ENCODE measurements around the gene SLC9A3.

DNA sequence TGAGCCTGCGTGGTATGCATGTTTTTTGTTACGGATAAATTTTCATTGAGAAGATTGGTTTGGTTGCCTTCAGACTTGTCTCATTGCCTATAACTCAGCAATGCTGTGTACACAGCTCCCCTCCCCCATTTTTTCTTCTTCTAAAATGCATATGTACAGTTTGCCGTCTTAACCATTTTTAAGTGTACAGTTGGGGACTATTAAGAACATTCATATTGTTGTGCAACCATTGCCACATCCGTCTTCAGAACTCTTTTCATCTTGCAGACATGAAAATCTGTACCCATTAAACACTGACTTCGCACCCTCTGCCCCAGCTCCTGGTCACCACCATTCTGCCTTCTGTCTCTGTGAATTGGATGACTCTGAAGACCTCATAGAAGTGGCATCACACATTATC is 75.1 kb downstream of the SLC9A3 start:
- TF ChIP-seq, protein P1, sequence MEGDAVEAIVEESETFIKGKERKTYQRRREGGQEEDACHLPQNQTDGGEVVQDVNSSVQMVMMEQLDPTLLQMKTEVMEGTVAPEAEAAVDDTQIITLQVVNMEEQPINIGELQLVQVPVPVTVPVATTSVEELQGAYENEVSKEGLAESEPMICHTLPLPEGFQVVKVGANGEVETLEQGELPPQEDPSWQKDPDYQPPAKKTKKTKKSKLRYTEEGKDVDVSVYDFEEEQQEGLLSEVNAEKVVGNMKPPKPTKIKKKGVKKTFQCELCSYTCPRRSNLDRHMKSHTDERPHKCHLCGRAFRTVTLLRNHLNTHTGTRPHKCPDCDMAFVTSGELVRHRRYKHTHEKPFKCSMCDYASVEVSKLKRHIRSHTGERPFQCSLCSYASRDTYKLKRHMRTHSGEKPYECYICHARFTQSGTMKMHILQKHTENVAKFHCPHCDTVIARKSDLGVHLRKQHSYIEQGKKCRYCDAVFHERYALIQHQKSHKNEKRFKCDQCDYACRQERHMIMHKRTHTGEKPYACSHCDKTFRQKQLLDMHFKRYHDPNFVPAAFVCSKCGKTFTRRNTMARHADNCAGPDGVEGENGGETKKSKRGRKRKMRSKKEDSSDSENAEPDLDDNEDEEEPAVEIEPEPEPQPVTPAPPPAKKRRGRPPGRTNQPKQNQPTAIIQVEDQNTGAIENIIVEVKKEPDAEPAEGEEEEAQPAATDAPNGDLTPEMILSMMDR (IDR thresholded peaks at IDR 0.05) = no peak
- TF ChIP-seq EP300 (IDR thresholded peaks at IDR 0.05) = no peak
